Lower leg skin (tissue), 4 donors: Measurements from ENCODE around the gene PBX1. TPM values are rescaled to one million over a fixed set of nuclear protein-coding genes. Genes with fewer than 3 reads are reported as not detected.

Experiments used
- DNase-seq, 2 donors: peaks; one replicate each; pipeline ENCODE4 v3.0.0-alpha.2; 2019; ENCODE audit warnings: low spot score in 2 of 2
- H3K4me3 ChIP-seq: fragments of 200-600 bp; sonication (generic); 2 replicates; pipeline ENCODE4 v1.5.1; 2017; ENCODE audit warnings: mild to moderate bottlenecking, low read depth; ENCODE audit not compliant: poor library complexity, severe bottlenecking
- CTCF ChIP-seq, 3 donors: fragments of 450-650 bp; IDR thresholded peaks; one replicate each; pipeline ENCODE4 v1.5.1; 2016; ENCODE audit warnings: antibody characterized with exemption in 3 of 3, mild to moderate bottlenecking in 3 of 3, moderate library complexity in 2 of 3
- POLR2A ChIP-seq, 2 donors: fragments of 450-650 bp; IDR thresholded peaks; one replicate each; pipeline ENCODE4 v1.6.1; 2016 to 2017; ENCODE audit warnings: antibody characterized with exemption in 2 of 2, mild to moderate bottlenecking in 1 of 2, moderate library complexity in 1 of 2
- WGBS, 2 donors: methylation state at CpG; one replicate each; pipeline ENCODE4 v1.1.5; 2018; 5-methylcytosine and 5-hydroxymethylcytosine counted together
- intact Hi-C: fragments of 100-400 bp; cut with DNase I; formaldehyde crosslinking; loops from one replicate; pipeline ENCODE4 v1.15.0; 2023; ENCODE audit warnings: low total_unique reads
- total RNA-seq, 4 donors: library from RNA; depleted of rRNA; stranded (reverse); fragments of >200 nt; gene quantifications; one replicate each; pipeline ENCODE4 v1.1.0, GENCODE V29; 2016

The PBX1 gene
- total RNA-seq, 4 donors from 2014 or later = 10.0 to 24.1 (median 15.4) TPM

- no peak for TF ChIP-seq POLR2A (IDR thresholded peaks at IDR 0.05)
- no peak for TF ChIP-seq CTCF (IDR thresholded peaks at IDR 0.05)
- no peak overlapping the region for H3K4me3 ChIP-seq
- intact Hi-C loops = no loop called here
- DNase-seq = no peak
- WGBS, 2 donors = 71 to 81% methylated on average over 7 of the region's 7 CpGs
Observed at GRCh38 chr1:164801791-164802502, 243.0 kb downstream of the PBX1 start.

GRCh38 chr1:164802529-164803282 is 243.7 kb downstream of the PBX1 start:
- intact Hi-C loops = no loop called here
- no peak for DNase-seq
- 85 to 90% methylated on average over 7 of the region's 7 CpGs for WGBS, 2 donors
- no peak overlapping the region for H3K4me3 ChIP-seq
- TF ChIP-seq POLR2A (IDR thresholded peaks at IDR 0.05) (no peak), CTCF (IDR thresholded peaks at IDR 0.05) (no peak)

- 69% methylated on average over 5 of the region's 5 CpGs for WGBS, 2 donors
- TF ChIP-seq CTCF (IDR thresholded peaks at IDR 0.05) (no peak), POLR2A (IDR thresholded peaks at IDR 0.05) (no peak)
- DNase-seq = no peak
- intact Hi-C loops = no loop called here
- no peak overlapping the region for H3K4me3 ChIP-seq
Observed at GRCh38 chr1:164803366-164803765, 244.4 kb downstream of the PBX1 start.

- TF ChIP-seq POLR2A (IDR thresholded peaks at IDR 0.05) (no peak), CTCF (IDR thresholded peaks at IDR 0.05) (no peak)
- no peak for DNase-seq
- WGBS, 2 donors = 85 to 99% methylated on average over 2 of the region's 2 CpGs
- intact Hi-C loops = no loop called here
- no peak overlapping the region for H3K4me3 ChIP-seq
Observed at GRCh38 chr1:164804366-164804765, 245.4 kb downstream of the PBX1 start.

GRCh38 chr1:164805399-164805798 is 246.4 kb downstream of the PBX1 start:
- WGBS, 2 donors = 84 to 86% methylated on average over 4 of the region's 4 CpGs
- no peak overlapping the region for H3K4me3 ChIP-seq
- DNase-seq = no peak
- no peak for TF ChIP-seq CTCF (IDR thresholded peaks at IDR 0.05)
- intact Hi-C loops = no loop called here
